Gastroesophageal sphincter (tissue), 3 donors: Measurements from ENCODE around the gene XG.

Experiments used
- CTCF ChIP-seq, 4 experiments: fragments of 200-600 bp in 2 of 4; fragments of 450-650 bp in 2 of 4; sonication (generic) in 1 of 4; IDR thresholded peaks; one replicate each; pipeline ENCODE4 v1.5.1; 2017 to 2019; ENCODE audit warnings: antibody characterized with exemption in 4 of 4, mild to moderate bottlenecking in 2 of 4, moderate library complexity in 2 of 4
- EP300 ChIP-seq: sonication (generic); formaldehyde crosslinking; IDR thresholded peaks from one replicate; pipeline ENCODE4 v1.6.1; 2017; ENCODE audit warnings: antibody characterized with exemption, mild to moderate bottlenecking
- POLR2A ChIP-seq, 2 donors: fragments of 450-650 bp; IDR thresholded peaks; one replicate each; pipeline ENCODE4 v1.6.1; 2017; ENCODE audit warnings: antibody characterized with exemption in 2 of 2, mild to moderate bottlenecking in 2 of 2, moderate library complexity in 1 of 2
- POLR2AphosphoS5 ChIP-seq: sonication (generic); formaldehyde crosslinking; IDR thresholded peaks from one replicate; pipeline ENCODE4 v1.6.1; 2017; ENCODE audit warnings: antibody characterized with exemption

- TF ChIP-seq CTCF (IDR thresholded peaks at IDR 0.05), result no peak
- no peak for TF ChIP-seq EP300
- no peak for TF ChIP-seq POLR2A (IDR thresholded peaks at IDR 0.05)
- no peak for TF ChIP-seq POLR2AphosphoS5
Observed at GRCh38 chrX:2717312-2717711, 34.5 kb upstream of the XG start.
